Natural killer cell (primary cell): Measurements from ENCODE around the gene STK38L. TPM values are rescaled to one million over a fixed set of nuclear protein-coding genes. Genes with fewer than 3 reads are reported as not detected.

ENCODE experiments used
- ATAC-seq, 3 donors: fragments of 150-1000 bp in 2 of 3; fragments of 200-7000 bp in 1 of 3; cut with Tn5 transposase; 1 replicate in 1 of 3; 2 replicates in 2 of 3; pipeline ENCODE4 v1.10.0; 2021; ENCODE audit warnings: mild to moderate bottlenecking in 2 of 3, moderate library complexity in 2 of 3
- DNase-seq, 2 donors: peaks; one replicate each; pipeline versions ENCODE4 v3.0.0 to v3.0.0-alpha.2; 2013 to 2021; ENCODE audit warnings: mixed read lengths in 1 of 2
- H3K27ac ChIP-seq: one replicate; pipeline ENCODE4 v1.5.1; 2013; ENCODE audit warnings: mild to moderate bottlenecking, low read length
- H3K27me3 ChIP-seq: one replicate; pipeline ENCODE4 v1.6.1; 2013; ENCODE audit warnings: low read length; ENCODE audit not compliant: control insufficient read depth, insufficient read depth
- H3K36me3 ChIP-seq: one replicate; pipeline ENCODE4 v1.6.1; 2013; ENCODE audit warnings: low read length; ENCODE audit not compliant: control insufficient read depth, insufficient read depth
- H3K4me1 ChIP-seq: one replicate; pipeline ENCODE4 v1.6.1; 2013; ENCODE audit warnings: low read length; ENCODE audit not compliant: control insufficient read depth, insufficient read depth
- H3K4me3 ChIP-seq: one replicate; pipeline ENCODE4 v1.5.1; 2013; ENCODE audit warnings: low read length
- H3K9me3 ChIP-seq: one replicate; pipeline ENCODE4 v1.6.1; 2013; ENCODE audit warnings: low read length; ENCODE audit not compliant: control insufficient read depth, insufficient read depth
- H3K27ac Mint-ChIP-seq, 2 donors: one replicate each; pipeline ENCODE4 v1.8.0; 2022; ENCODE audit warnings: mild to moderate bottlenecking in 2 of 2, mixed read lengths in 2 of 2, moderate library complexity in 1 of 2
- H3K27me3 Mint-ChIP-seq, 2 donors: one replicate each; pipeline ENCODE4 v1.8.0; 2022; ENCODE audit warnings: low read depth in 2 of 2, mixed read lengths in 2 of 2
- H3K36me3 Mint-ChIP-seq: one replicate; pipeline ENCODE4 v1.8.0; 2022; ENCODE audit warnings: mixed read lengths
- H3K4me1 Mint-ChIP-seq, 2 donors: one replicate each; pipeline ENCODE4 v1.8.0; 2022; ENCODE audit warnings: mixed read lengths in 2 of 2
- H3K4me3 Mint-ChIP-seq: one replicate; pipeline ENCODE4 v1.8.0; 2022; ENCODE audit warnings: mild to moderate bottlenecking, moderate library complexity, mixed read lengths
- H3K9me3 Mint-ChIP-seq, 2 donors: one replicate each; pipeline ENCODE4 v1.8.0; 2022; ENCODE audit warnings: mixed read lengths in 2 of 2
- WGBS: methylation state at CpG from one replicate; pipeline ENCODE4 v1.1.7; 2013; ENCODE audit warnings: missing lambda C conversion rate; ENCODE audit not compliant: insufficient coverage; 5-methylcytosine and 5-hydroxymethylcytosine counted together
- intact Hi-C: fragments of 100-400 bp; cut with micrococcal nuclease; formaldehyde crosslinking; loops from one replicate; pipeline ENCODE4 v1.14.2; 2022
- total RNA-seq, 4 donors: library from RNA; stranded (reverse); fragments of 120-200 nt in 1 of 4; gene quantifications; one replicate each; pipeline versions ENCODE4 v1.2.3 to v1.2.4, GENCODE V29; 2013 to 2022
- TF ChIP-seq, protein P1 (sequence below): fragments of 200-600 bp; IDR thresholded peaks from one replicate; pipeline ENCODE4 v1.8.0; 2022; ENCODE audit warnings: antibody characterized with exemption

The STK38L gene
- total RNA-seq, 3 donors from 2014 or later (not counting 1 experiment from before 2014, with no cell fraction given): 14.0 to 17.0 (median 15.0) TPM

DNA sequence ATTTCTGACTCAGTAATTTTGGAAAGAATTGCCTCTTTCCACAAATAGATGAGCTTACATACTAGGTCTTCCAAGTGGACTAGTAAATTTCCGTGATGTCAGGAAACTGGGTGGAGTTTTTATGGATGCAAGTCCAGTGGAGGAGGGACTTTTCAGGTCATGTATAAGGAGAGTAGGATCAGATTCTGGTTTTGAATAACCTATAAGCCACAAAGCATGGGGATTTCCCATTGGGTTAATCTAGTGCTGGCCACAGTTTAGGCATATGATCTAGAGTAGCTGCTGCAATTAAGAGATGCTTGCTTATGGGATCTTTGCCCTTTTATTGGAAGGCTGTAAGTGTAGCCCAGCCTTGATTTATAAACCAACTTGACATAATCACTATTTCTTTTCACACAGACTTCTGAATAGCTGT is 33.8 kb downstream of the STK38L start:
- Histone ChIP-seq H3K9me3 (no peaks in the 10 kb centered on the region), H3K4me1 (no peaks in the 10 kb centered on the region), H3K27ac (no peak overlapping the region), H3K4me3 (no peak overlapping the region), H3K36me3 (no peaks in the 10 kb centered on the region), H3K27me3 (no peaks in the 10 kb centered on the region)
- peak in 1 of 2 donors; percentile 9 for DNase-seq
- Mint-ChIP-seq H3K4me1 (peaks cover 5 to 16% of the 10 kb centered on the region in 2 donors), H3K27ac (no peak overlapping the region), H3K9me3 (no peaks in the 10 kb centered on the region), H3K4me3 (no peak overlapping the region), H3K36me3 (no peaks in the 10 kb centered on the region), H3K27me3 (no peaks in the 10 kb centered on the region)
- no peak for ATAC-seq
- 100% methylated on average over 1 of the region's 1 CpG for WGBS
- intact Hi-C loops: no loop called here
- TF ChIP-seq, protein P1, sequence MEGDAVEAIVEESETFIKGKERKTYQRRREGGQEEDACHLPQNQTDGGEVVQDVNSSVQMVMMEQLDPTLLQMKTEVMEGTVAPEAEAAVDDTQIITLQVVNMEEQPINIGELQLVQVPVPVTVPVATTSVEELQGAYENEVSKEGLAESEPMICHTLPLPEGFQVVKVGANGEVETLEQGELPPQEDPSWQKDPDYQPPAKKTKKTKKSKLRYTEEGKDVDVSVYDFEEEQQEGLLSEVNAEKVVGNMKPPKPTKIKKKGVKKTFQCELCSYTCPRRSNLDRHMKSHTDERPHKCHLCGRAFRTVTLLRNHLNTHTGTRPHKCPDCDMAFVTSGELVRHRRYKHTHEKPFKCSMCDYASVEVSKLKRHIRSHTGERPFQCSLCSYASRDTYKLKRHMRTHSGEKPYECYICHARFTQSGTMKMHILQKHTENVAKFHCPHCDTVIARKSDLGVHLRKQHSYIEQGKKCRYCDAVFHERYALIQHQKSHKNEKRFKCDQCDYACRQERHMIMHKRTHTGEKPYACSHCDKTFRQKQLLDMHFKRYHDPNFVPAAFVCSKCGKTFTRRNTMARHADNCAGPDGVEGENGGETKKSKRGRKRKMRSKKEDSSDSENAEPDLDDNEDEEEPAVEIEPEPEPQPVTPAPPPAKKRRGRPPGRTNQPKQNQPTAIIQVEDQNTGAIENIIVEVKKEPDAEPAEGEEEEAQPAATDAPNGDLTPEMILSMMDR: no peak

DNA sequence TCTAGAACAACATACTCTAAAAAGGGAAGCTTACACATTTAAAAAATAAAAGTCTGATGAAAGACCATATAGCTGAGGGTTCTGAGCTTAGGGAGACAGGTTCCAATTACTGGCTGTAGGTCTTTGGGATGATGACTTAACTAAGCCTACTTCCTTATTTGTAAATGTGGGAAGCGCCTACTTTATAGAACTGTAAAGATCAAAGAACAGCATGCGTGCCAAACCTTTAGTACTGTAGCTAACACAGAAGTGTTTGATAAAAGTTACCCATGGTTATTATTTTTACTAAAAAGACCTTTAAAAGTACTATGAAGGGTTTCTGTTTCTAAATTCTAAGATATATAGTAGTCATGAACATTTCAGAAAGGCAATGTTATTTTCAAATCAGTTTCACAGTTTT is 35.7 kb downstream of the STK38L start:
- no peak overlapping the region for H3K4me3 Mint-ChIP-seq
- DNase-seq: peak in 1 of 2 donors; percentile 4
- TF ChIP-seq, protein P1: no peak
- no peaks in the 10 kb centered on the region for H3K9me3 Mint-ChIP-seq
- H3K27ac Mint-ChIP-seq: no peak overlapping the region
- ATAC-seq: no peak
- H3K36me3 Mint-ChIP-seq: no peaks in the 10 kb centered on the region
- no peaks in the 10 kb centered on the region for H3K36me3 ChIP-seq
- no peaks in the 10 kb centered on the region for H3K4me1 ChIP-seq
- H3K4me3 ChIP-seq: no peak overlapping the region
- no CpG with 5 or more reads among the region's 2 CpGs for WGBS
- peaks cover 0 to 14% of the 10 kb centered on the region in 2 donors for H3K4me1 Mint-ChIP-seq
- H3K27me3 ChIP-seq: no peaks in the 10 kb centered on the region
- no peaks in the 10 kb centered on the region for H3K27me3 Mint-ChIP-seq
- no peak overlapping the region for H3K27ac ChIP-seq
- no peaks in the 10 kb centered on the region for H3K9me3 ChIP-seq
- intact Hi-C loops: no loop called here

DNA sequence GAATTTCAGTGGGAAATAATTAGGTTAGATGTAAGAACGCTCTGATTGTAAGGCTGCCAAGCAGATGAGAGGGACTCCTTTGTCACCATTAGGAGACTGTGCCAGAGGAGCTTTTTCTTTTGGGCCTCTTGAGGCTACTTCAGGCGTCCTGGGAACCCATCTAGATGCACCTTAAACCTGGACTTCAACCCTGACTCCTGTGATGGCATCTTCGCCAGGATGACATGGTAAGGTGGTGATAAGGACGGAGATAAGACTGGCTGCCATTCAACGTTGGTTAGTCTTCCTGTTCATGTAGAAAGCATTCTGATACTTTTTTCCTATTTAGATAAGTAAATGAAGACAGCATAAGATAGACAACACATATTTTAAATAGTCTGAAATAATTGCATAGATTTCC is 36.3 kb downstream of the STK38L start:
- H3K9me3 ChIP-seq: no peaks in the 10 kb centered on the region
- no peaks in the 10 kb centered on the region for H3K27me3 ChIP-seq
- Mint-ChIP-seq H3K4me1 (peaks cover 0 to 11% of the 10 kb centered on the region in 2 donors), H3K27me3 (no peaks in the 10 kb centered on the region), H3K36me3 (no peaks in the 10 kb centered on the region), H3K4me3 (no peak overlapping the region), H3K9me3 (no peaks in the 10 kb centered on the region), H3K27ac (no peak overlapping the region)
- H3K4me3 ChIP-seq: no peak overlapping the region
- 94% methylated on average over 5 of the region's 5 CpGs for WGBS
- TF ChIP-seq, protein P1: no peak
- H3K4me1 ChIP-seq: no peaks in the 10 kb centered on the region
- intact Hi-C loops: no loop called here
- no peak overlapping the region for H3K27ac ChIP-seq
- no peak for ATAC-seq
- DNase-seq: no peak
- H3K36me3 ChIP-seq: no peaks in the 10 kb centered on the region

DNA sequence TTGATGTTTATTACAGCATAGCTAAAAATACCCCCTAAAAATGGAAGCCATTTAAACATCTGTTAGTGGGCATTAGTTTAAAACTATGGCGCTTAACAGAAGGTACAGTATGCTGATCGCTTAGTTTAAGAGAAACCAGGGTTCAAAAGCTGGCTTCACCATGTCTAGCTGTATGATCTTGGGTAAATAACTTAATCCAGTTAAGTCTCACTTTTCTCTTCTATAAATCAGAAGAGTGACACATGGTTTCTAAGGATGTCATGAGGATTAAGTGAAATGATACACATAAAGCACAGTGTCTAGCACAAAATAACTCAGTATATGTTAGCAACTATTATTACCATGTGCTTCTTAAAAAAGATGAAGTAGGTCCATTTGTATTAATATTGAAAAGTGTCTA is 38.7 kb downstream of the STK38L start:
- no peak overlapping the region for H3K27ac Mint-ChIP-seq
- ATAC-seq: no peak
- no peak for DNase-seq
- no peak overlapping the region for H3K4me3 Mint-ChIP-seq
- no peaks in the 10 kb centered on the region for H3K9me3 Mint-ChIP-seq
- no peaks in the 10 kb centered on the region for H3K36me3 ChIP-seq
- no peaks in the 10 kb centered on the region for H3K4me1 ChIP-seq
- no peak overlapping the region for H3K27ac ChIP-seq
- no peak overlapping the region for H3K4me3 ChIP-seq
- H3K36me3 Mint-ChIP-seq: no peaks in the 10 kb centered on the region
- 100% methylated on average over 2 of the region's 2 CpGs for WGBS
- no peaks in the 10 kb centered on the region for H3K27me3 ChIP-seq
- H3K4me1 Mint-ChIP-seq: peaks cover 5% of the 10 kb centered on the region in 2 donors
- no peaks in the 10 kb centered on the region for H3K27me3 Mint-ChIP-seq
- no peaks in the 10 kb centered on the region for H3K9me3 ChIP-seq
- TF ChIP-seq, protein P1: no peak
- intact Hi-C loops: no loop called here
